ENCODE results near the gene PTGER4.
"Not testable (repeated sequence)": the region's sequence is repeated elsewhere in the genome, so short reads cannot be mapped to it uniquely, and the experiment has no call there.

PTGER4 gene

GRCh38 chr5:40694433-40694832, 14.7 kb downstream of the PTGER4 start:
- DNase-seq, result no peak

DNA sequence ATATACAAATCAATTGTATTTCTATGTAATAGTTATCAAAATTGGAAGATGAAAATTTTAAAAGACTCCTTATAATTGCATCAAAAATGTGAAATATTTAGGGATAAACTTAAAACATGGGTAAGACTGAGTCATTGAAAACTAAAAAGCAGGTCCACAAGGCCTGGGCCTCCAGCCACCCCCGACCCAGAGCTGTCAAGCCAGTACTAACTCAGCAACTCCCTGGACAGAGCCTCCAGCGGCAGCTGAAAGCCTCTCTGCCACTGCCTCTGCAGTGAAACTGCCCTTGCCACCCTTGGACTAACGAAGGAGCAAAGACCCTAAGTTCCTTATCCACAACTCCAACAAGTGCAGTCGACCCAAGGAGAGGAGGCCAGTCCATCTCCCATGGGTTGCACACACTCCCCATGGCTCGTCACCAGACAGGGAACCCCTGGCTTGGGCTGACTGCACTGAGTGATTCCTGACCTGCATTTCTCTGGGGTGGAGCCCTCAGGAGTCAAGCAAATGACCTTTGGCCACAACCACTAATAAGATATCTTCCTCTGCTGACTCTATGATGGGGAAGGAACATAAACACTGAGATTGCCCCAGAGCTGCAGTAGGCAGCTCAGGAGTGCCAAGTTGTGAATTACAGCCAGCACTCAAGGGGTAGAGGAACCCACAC, 20.5 kb downstream of the PTGER4 start:
- DNase-seq, result no peak

DNA sequence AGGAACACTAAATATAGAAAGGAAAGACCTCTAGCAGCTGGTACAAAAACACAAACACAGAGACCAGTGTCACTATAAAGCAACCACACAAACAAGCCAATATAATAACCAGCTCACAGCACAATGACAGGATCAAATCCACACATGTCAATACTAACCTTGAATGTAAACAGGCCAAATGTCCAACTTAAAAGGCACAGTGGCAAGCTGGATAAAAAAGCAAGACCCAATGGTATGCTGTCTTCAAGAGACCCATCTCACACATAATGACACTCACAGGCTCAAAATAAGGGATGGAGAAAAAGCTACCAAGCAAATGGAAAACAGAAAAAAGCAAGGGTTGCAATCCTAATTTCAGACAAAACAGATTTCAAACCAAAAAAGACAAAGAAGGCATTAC, 22.3 kb downstream of the PTGER4 start:
- not testable (repeated sequence) for DNase-seq

DNA sequence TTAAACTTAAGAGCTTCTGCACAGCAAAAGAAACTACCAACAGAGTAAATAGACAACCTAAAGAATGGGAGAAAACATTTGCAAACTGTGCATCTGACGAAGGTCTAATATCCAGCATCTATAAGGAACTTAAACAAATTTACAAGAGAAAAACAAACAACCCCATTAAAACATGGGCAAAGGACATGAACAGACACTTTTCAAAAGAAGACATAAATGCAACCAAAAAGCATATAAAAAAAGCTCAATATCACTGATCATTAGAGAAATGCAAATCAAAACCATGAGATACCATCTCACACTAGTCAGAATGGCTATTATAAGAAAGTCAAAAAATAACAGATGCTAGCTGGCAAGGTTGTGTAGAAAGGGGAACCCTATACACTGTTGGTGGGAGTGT, 25.8 kb downstream of the PTGER4 start:
- DNase-seq, result not testable (repeated sequence)

DNA sequence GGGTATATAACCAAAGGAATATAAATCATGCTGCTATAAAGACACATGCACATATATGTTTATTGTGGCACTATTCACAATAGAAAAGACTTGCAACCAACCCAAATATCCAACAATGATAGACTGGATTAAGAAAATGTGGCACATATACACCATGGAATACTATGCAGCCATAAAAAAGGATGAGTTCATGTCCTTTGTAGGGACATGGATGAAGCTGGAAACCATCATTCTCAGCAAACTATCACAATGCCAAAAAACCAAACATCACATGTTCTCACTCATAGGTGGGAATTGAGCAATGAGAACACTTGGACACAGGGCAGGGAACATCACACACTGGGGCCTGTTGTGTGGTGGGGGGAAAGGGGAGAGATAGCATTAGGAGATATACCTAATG, 30.9 kb downstream of the PTGER4 start:
- not testable (repeated sequence) for DNase-seq

DNA sequence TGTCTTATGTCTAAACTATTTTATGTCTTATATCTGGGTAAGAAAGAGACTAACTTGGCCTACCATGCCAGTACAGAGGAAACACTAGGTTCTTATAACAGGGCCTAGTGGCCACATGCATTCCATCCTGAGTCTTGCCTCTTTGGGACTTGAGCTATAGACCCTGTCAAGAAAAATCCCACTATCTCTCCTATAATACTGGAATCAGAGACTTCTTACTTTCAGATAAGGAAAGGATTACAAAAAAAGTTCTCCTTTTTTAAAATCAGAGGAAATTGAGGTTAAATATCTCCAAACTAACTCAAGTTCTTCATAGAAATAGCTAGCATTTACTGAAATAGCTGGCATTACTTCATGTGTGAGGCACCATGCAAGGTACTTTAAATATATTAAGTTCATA, 34.3 kb downstream of the PTGER4 start:
- DNase-seq, result no peak

GRCh38 chr5:40716000-40716399, 36.3 kb downstream of the PTGER4 start:
- DNase-seq, result no peak

- no peak for DNase-seq
Observed at GRCh38 chr5:40716590-40716989, 36.9 kb downstream of the PTGER4 start.

DNA sequence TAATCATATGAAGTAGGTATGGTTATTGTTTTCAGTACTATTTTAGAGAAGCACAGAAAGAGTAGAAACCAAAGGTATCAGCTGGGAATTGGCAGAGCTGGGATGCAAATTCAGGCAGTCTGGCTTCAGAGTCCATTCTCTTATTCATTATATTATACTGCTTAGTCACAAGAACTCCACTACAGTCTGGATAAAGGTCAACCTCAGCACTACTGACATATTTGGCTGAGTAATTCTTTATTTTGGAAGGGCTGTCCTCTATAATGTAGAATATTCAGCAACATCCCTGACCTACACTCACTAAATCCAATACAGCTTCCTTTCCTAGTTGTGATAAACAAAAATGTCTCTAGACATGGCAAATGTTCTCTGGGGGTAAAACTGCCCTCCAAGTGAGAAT, 37.6 kb downstream of the PTGER4 start:
- DNase-seq, result no peak

GRCh38 chr5:40720069-40720468, 40.4 kb downstream of the PTGER4 start:
- DNase-seq, result no peak

GRCh38 chr5:40722497-40722911, 42.8 kb downstream of the PTGER4 start:
- not testable (repeated sequence) for DNase-seq

DNA sequence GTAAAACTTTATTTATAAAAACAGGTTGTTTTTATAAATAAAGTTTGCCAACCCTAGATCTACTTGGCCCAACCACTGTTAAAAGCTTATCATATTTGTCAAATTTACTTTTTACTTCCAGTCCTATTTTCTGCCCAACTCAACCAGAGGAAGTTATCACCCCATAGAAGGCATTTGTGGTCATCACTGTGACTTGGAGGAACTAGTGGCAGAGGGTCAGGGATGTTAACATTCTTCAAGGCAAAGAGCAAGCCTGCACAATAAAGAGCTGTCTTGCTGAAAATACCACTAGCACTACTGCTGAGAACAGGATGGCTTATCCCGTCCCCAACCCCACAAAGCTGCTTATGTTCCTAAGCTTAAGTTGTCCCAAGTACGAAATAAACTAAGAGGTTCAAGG, 53.7 kb downstream of the PTGER4 start:
- no peak for DNase-seq

- no peak for DNase-seq
Observed at GRCh38 chr5:40733879-40734563, 54.3 kb downstream of the PTGER4 start.

- no peak for DNase-seq
Observed at GRCh38 chr5:40734986-40735385, 55.3 kb downstream of the PTGER4 start.

DNA sequence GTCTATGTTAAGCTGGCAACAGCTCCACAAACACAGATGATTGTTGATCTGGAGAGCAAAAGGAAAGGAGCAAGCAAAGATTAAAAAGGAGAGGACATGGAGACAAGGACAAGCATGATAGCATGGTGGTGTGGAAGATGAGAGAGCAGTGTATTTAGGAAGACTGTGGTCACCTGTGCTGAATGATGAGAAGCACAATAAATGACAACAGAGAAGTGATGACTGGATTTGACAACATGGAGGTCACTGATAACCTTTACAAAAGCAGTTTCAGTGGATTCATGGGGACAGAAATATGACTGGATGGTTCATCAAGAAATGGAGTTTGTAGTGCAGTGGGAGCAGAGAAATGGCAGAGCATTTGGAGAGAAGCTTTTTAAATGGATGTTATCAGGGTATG, 55.9 kb downstream of the PTGER4 start:
- DNase-seq, result no peak

DNA sequence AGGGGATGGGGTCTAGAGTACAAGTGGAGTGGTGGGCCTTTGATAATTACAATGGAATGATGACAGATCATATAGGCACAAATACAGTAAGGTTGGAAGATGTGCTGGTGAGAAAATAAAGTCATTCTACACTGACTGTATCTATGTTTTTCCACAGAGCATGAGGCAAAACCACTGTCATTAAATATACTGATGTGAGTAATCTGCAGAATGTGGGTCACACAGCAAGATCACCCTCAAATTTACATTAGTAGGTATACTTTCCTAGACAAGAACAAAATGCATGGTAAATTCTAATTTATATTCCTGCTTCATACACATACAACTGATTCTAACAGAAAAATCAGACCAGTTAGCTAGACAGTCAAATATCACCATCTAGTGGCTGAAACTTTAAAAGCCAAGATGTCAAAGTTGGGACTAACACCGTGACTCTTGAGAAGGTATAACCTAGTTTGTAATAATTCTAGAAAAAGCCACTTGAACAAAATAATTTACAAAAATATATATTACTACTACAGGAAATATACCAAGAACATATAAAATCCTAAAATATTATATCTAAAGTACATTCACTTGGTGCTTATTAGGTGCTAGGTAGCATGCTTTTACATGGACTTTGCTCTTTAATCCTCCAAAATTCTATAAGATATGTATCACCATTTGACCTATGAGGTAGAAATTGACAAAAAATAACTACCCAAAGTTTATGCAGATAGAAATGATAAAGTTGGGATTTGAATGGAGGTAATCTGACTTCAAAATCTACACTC, 56.6 kb downstream of the PTGER4 start:
- DNase-seq, result peak; percentile 48

DNA sequence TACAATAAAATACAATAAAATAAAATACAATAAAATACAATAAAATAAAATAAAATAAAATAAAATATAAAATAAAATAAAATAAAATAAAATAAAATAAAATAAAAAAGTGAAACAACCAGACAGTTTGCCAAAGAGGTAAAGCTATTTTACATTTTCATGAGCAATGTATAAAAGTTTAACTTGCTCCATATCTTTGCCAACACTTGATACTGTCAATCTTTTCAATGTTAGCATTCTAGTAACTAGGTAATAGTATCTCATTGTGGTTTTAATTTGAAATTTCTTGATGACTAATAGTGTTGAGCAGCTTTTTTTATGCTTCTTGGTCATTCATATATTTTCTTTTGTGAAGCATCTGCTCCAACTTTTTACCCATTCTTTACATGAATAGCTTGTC, 58.8 kb downstream of the PTGER4 start:
- DNase-seq, result no peak

All from NCI-H2227 treated with DMSO at 0.1 percent for 48 hours (cell line).